ENCODE results near the gene LIF. TPM values are rescaled to one million over a fixed set of nuclear protein-coding genes. Genes with fewer than 3 reads are reported as not detected.

The LIF gene
- total and polyA plus RNA-seq, 4 donors = 0.08 to 0.10 (median 0.09) TPM; not detected in 1

- TF ChIP-seq EGR1 (IDR thresholded peaks at IDR 0.05; ENCODE audit: low read depth in 2 of 2) (peak in 1 of 2 donors; percentile 13), GABPA (IDR thresholded peaks at IDR 0.05 in 1 of 2, conservative IDR thresholded peaks at IDR 0.05 in 1 of 2) (no peak), HNF4G (IDR thresholded peaks at IDR 0.05) (no peak), FOXA2 (IDR thresholded peaks at IDR 0.05) (no peak), MAX (IDR thresholded peaks at IDR 0.05) (no peak)
These were observed 42.8 kb upstream of the LIF start, which contains the start of gene CASTOR1 (continued) for GRCh38 chr22:30289141-30289979.

- no peaks in the 10 kb centered on the region for H3K27me3 ChIP-seq (ENCODE audit: control insufficient read depth in 4 of 4, insufficient read depth in 4 of 4, low read length in 3 of 4)
- peaks cover 8 to 44% (median 33%) of the 10 kb centered on the region in 4 donors for H3K4me1 ChIP-seq (ENCODE audit: control insufficient read depth in 4 of 4, insufficient read depth in 4 of 4, low read length in 3 of 4)
- H3K9me3 ChIP-seq (ENCODE audit: control insufficient read depth in 4 of 4, low read length in 3 of 4) = no peaks in the 10 kb centered on the region
- H3K27ac ChIP-seq (ENCODE audit: low read depth in 1 of 2, low read length in 2 of 2) = peak overlapping the region; percentile 62 to 75
- TF ChIP-seq NR2F2 (IDR thresholded peaks at IDR 0.05) (peak; percentile 11), HNF4A (conservative IDR thresholded peaks at IDR 0.05) (peak in 1 of 2 donors; percentile 7), HNF4G (IDR thresholded peaks at IDR 0.05) (no peak)
- peaks cover 4 to 22% (median 8%) of the 10 kb centered on the region in 4 donors for H3K36me3 ChIP-seq (ENCODE audit: control insufficient read depth in 4 of 4, insufficient read depth in 3 of 4, low read depth in 1 of 4, low read length in 3 of 4)
- WGBS = 18% methylated on average over 27 of the region's 27 CpGs
- H3K4me3 ChIP-seq (ENCODE audit: low read depth in 1 of 3, low read length in 3 of 3) = peak overlapping the region; percentile 38 to 73 (median 66)
- H3K9ac ChIP-seq (ENCODE audit: low read depth in 1 of 2, low read length in 2 of 2) = peak overlapping the region; percentile 60 to 77
- no peak for DNase-seq (ENCODE audit: low spot score)
These were observed 42.0 kb upstream of the LIF start for GRCh38 chr22:30288419-30289140.

- Histone ChIP-seq H3K4me1 (ENCODE audit: control insufficient read depth in 4 of 4, insufficient read depth in 4 of 4, low read length in 3 of 4) (peaks cover 8 to 44% (median 33%) of the 10 kb centered on the region in 4 donors), H3K4me3 (ENCODE audit: low read depth in 1 of 3, low read length in 3 of 3) (peak overlapping the region in 1 of 3 donors; percentile 73), H3K27ac (ENCODE audit: low read depth in 1 of 2, low read length in 2 of 2) (no peak overlapping the region), H3K9me3 (ENCODE audit: control insufficient read depth in 4 of 4, low read length in 3 of 4) (no peaks in the 10 kb centered on the region), H3K9ac (ENCODE audit: low read depth in 1 of 2, low read length in 2 of 2) (no peak overlapping the region), H3K27me3 (ENCODE audit: control insufficient read depth in 4 of 4, insufficient read depth in 4 of 4, low read length in 3 of 4) (no peaks in the 10 kb centered on the region), H3K36me3 (ENCODE audit: control insufficient read depth in 4 of 4, insufficient read depth in 3 of 4, low read depth in 1 of 4, low read length in 3 of 4) (peaks cover under 1 to 16% (median 3%) of the 10 kb centered on the region in 4 donors)
- peak; percentile 85 for DNase-seq (ENCODE audit: low spot score)
- WGBS = 15% methylated on average over 5 of the region's 5 CpGs
- TF ChIP-seq RAD21 (IDR thresholded peaks at IDR 0.05) (peak; percentile 88 to 95), MAX (IDR thresholded peaks at IDR 0.05) (no peak), SP1 (IDR thresholded peaks at IDR 0.05) (no peak), CTCF (IDR thresholded peaks at IDR 0.05; ENCODE audit: low read depth, low read length, missing input control) (peak; percentile 54), REST (IDR thresholded peaks at IDR 0.05) (no peak), NR2F2 (IDR thresholded peaks at IDR 0.05) (peak; percentile 19), EGR1 (IDR thresholded peaks at IDR 0.05; ENCODE audit: low read depth in 2 of 2) (no peak), RXRA (IDR thresholded peaks at IDR 0.05) (peak in 1 of 2 donors; percentile 5), YY1 (IDR thresholded peaks at IDR 0.05) (peak; percentile 55), JUND (IDR thresholded peaks at IDR 0.05) (no peak), HNF4A (conservative IDR thresholded peaks at IDR 0.05) (peak in 1 of 2 donors; percentile 13)
These were observed 41.3 kb upstream of the LIF start for GRCh38 chr22:30287648-30288418.

Data from liver (tissue), 9 donors.